MM.1S (cell line): ENCODE measurements around the gene ITGAV.

Source experiments
- DNase-seq: peaks from one replicate; pipeline ENCODE4 v3.0.0-alpha.2; 2015
- H2AFZ ChIP-seq: fragments of 300-600 bp; sonication (generic); 2 replicates; pipeline ENCODE4 v1.6.0; 2016; ENCODE audit warnings: antibody characterized with exemption, low read length
- H3F3A ChIP-seq: fragments of 300-600 bp; sonication (generic); 2 replicates; pipeline ENCODE4 v1.6.1; 2016; ENCODE audit warnings: mild to moderate bottlenecking, antibody characterized with exemption, low read length, moderate library complexity, mixed read lengths; ENCODE audit not compliant: insufficient read depth
- H3K27ac ChIP-seq: fragments of 300-600 bp; sonication (generic); 2 replicates; pipeline ENCODE4 v1.5.1; 2016; ENCODE audit warnings: mild to moderate bottlenecking, low read length
- H3K27me3 ChIP-seq: fragments of 300-600 bp; sonication (generic); replicated peaks from 2 replicates; pipeline ENCODE4 v1.6.0; 2016; ENCODE audit warnings: low read length; ENCODE audit not compliant: insufficient read depth
- H3K36me3 ChIP-seq: fragments of 300-600 bp; sonication (generic); replicated peaks from 2 replicates; pipeline ENCODE4 v1.6.1; 2016; ENCODE audit warnings: mild to moderate bottlenecking, low read length, mixed read lengths; ENCODE audit not compliant: insufficient read depth
- H3K4me1 ChIP-seq: fragments of 300-600 bp; sonication (generic); 2 replicates; pipeline ENCODE4 v1.6.1; 2016; ENCODE audit warnings: low read length, mixed read lengths
- H3K4me2 ChIP-seq: fragments of 300-600 bp; sonication (generic); 2 replicates; pipeline ENCODE4 v1.6.0; 2016; ENCODE audit warnings: low read depth, low read length
- H3K4me3 ChIP-seq: fragments of 300-600 bp; sonication (generic); 2 replicates; pipeline ENCODE4 v1.5.1; 2016; ENCODE audit warnings: low read length, mixed read lengths
- H3K79me2 ChIP-seq: fragments of 300-600 bp; sonication (generic); 2 replicates; pipeline ENCODE4 v1.6.1; 2016; ENCODE audit warnings: mixed run types, low read length, mixed read lengths
- H3K9ac ChIP-seq: fragments of 300-600 bp; sonication (generic); 2 replicates; pipeline ENCODE4 v1.6.1; 2016; ENCODE audit warnings: low read length, mixed read lengths
- H3K9me2 ChIP-seq: fragments of 300-600 bp; sonication (generic); replicated peaks from 2 replicates; pipeline ENCODE4 v1.6.1; 2016; ENCODE audit warnings: mild to moderate bottlenecking, low read length, mixed read lengths; ENCODE audit not compliant: insufficient read depth
- H3K9me3 ChIP-seq: fragments of 300-600 bp; sonication (generic); replicated peaks from 2 replicates; pipeline ENCODE4 v1.6.1; 2016; ENCODE audit warnings: mild to moderate bottlenecking, low read length, mixed read lengths; ENCODE audit not compliant: insufficient read depth
- H4K20me1 ChIP-seq: fragments of 300-600 bp; sonication (generic); 2 replicates; pipeline ENCODE4 v1.6.1; 2016; ENCODE audit warnings: mild to moderate bottlenecking, low read length, moderate library complexity, mixed read lengths; ENCODE audit not compliant: insufficient read depth
- EZH2 ChIP-seq: fragments of 300-600 bp; sonication (generic); optimal IDR thresholded peaks from 2 replicates; pipeline ENCODE3; 2017; ENCODE audit warnings: low read depth, mild to moderate bottlenecking, antibody characterized with exemption, low read length, mixed read lengths
- EZH2phosphoT487 ChIP-seq: fragments of 300-600 bp; sonication (generic); IDR thresholded peaks from 2 replicates; pipeline ENCODE4 v1.6.1; 2018; ENCODE audit warnings: antibody characterized with exemption, low read length
- TF ChIP-seq, protein P1 (sequence below): fragments of 300-600 bp; sonication (generic); IDR thresholded peaks from 2 replicates; pipeline ENCODE4 v1.5.1; 2016; ENCODE audit warnings: antibody characterized with exemption, low read length, mixed read lengths

The ITGAV gene

GRCh38 chr2:186543561-186544131 lies 46.2 kb upstream of the ITGAV start:
- Histone ChIP-seq H3K27ac (no peak overlapping the region), H3K9me2 (no peaks in the 10 kb centered on the region), H3K4me2 (no peak overlapping the region), H3K36me3 (no peaks in the 10 kb centered on the region), H3K4me3 (no peak overlapping the region), H3K79me2 (no peaks in the 10 kb centered on the region), H2AFZ (no peak overlapping the region), H3F3A (no peaks in the 10 kb centered on the region), H3K9me3 (no peaks in the 10 kb centered on the region), H3K9ac (no peak overlapping the region), H4K20me1 (no peaks in the 10 kb centered on the region), H3K27me3 (no peaks in the 10 kb centered on the region), H3K4me1 (no peaks in the 10 kb centered on the region)
- TF ChIP-seq, protein P1, sequence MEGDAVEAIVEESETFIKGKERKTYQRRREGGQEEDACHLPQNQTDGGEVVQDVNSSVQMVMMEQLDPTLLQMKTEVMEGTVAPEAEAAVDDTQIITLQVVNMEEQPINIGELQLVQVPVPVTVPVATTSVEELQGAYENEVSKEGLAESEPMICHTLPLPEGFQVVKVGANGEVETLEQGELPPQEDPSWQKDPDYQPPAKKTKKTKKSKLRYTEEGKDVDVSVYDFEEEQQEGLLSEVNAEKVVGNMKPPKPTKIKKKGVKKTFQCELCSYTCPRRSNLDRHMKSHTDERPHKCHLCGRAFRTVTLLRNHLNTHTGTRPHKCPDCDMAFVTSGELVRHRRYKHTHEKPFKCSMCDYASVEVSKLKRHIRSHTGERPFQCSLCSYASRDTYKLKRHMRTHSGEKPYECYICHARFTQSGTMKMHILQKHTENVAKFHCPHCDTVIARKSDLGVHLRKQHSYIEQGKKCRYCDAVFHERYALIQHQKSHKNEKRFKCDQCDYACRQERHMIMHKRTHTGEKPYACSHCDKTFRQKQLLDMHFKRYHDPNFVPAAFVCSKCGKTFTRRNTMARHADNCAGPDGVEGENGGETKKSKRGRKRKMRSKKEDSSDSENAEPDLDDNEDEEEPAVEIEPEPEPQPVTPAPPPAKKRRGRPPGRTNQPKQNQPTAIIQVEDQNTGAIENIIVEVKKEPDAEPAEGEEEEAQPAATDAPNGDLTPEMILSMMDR, result no peak
- TF ChIP-seq EZH2phosphoT487 (no peak), EZH2 (no peak)
- no peak for DNase-seq

DNA sequence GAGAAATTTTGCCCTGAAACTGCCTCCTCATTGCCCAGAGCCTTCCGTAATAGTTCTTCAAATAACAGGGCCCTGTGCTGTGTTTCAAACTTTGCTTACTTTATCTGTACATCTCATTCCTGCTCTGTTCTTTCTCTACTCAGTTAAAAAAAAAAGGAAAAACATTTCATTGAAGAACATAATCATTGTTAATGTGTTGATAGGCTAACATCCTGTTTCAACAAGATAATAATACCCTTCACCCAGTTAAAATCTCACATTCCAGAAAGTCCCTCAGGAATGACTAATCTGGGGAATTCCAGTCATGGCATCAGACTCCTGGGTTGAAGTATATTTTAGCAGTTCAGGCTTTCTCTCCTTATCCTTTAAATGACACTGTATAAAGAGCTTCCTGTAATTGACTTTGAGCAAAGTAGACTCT lies 45.6 kb upstream of the ITGAV start:
- Histone ChIP-seq H3F3A (no peaks in the 10 kb centered on the region), H3K9ac (no peak overlapping the region), H3K27ac (no peak overlapping the region), H3K4me3 (no peak overlapping the region), H3K4me2 (no peak overlapping the region), H2AFZ (no peak overlapping the region), H4K20me1 (no peaks in the 10 kb centered on the region), H3K27me3 (no peaks in the 10 kb centered on the region), H3K36me3 (no peaks in the 10 kb centered on the region), H3K9me2 (no peaks in the 10 kb centered on the region), H3K79me2 (no peaks in the 10 kb centered on the region), H3K4me1 (no peaks in the 10 kb centered on the region), H3K9me3 (no peaks in the 10 kb centered on the region)
- TF ChIP-seq EZH2phosphoT487, result no peak
- no peak for TF ChIP-seq EZH2
- TF ChIP-seq, protein P1, result no peak
- DNase-seq, result no peak

DNA sequence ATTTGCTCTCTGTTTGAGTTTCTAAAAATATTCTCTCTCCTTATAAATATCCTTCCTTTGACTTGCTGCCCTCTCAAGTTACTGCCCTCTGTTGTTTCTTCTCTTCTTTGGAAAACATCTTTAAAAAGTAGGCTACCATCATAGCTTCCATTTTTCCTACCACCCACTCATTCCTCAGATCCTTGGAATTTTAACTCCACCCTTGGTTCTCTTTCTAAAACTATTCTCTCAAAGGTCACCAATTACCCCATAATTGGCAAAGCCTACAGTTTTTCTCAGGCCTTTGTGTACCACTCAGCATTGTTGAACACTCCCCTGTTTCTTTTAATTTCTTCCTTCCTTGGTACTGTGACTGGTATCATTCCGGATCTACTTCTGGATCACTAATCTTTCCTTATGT lies 43.0 kb upstream of the ITGAV start:
- H4K20me1 ChIP-seq, result no peaks in the 10 kb centered on the region
- no peak overlapping the region for H3K4me3 ChIP-seq
- H3K9ac ChIP-seq, result no peak overlapping the region
- no peak overlapping the region for H3K27ac ChIP-seq
- H3K27me3 ChIP-seq, result no peaks in the 10 kb centered on the region
- H2AFZ ChIP-seq, result no peak overlapping the region
- H3K36me3 ChIP-seq, result no peaks in the 10 kb centered on the region
- no peaks in the 10 kb centered on the region for H3K79me2 ChIP-seq
- H3K4me2 ChIP-seq, result no peak overlapping the region
- TF ChIP-seq EZH2phosphoT487 (no peak), EZH2 (no peak)
- TF ChIP-seq, protein P1, result no peak
- no peaks in the 10 kb centered on the region for H3K4me1 ChIP-seq
- H3K9me3 ChIP-seq, result no peaks in the 10 kb centered on the region
- H3K9me2 ChIP-seq, result no peaks in the 10 kb centered on the region
- H3F3A ChIP-seq, result no peaks in the 10 kb centered on the region
- DNase-seq, result no peak
